PFSK-1 (cell line): ENCODE data around the gene SESN3.
A peak's percentile ranks its signal among the peaks of the same experiment; 100 is the strongest.

Source experiments
- FOXP2 ChIP-seq: optimal IDR thresholded peaks from 2 replicates; pipeline ENCODE3; 2011; ENCODE audit warnings: borderline replicate concordance, control low read depth, inconsistent platforms; ENCODE audit not compliant: insufficient read depth; ENCODE audit errors: extremely low read length, extremely low read depth
- POLR2AphosphoS5 ChIP-seq: IDR thresholded peaks from 2 replicates; pipeline ENCODE4 v1.6.1; 2012; ENCODE audit warnings: low read depth, mild to moderate bottlenecking, control low read depth, low read length, moderate library complexity
- REST ChIP-seq, 2 experiments: IDR thresholded peaks; 2 replicates each; pipeline versions ENCODE4 v1.6.1 to v1.8.0; 2011 to 2012; ENCODE audit warnings: low read depth in 2 of 2, low read length in 2 of 2, control low read depth in 1 of 2, inconsistent platforms in 1 of 2, mild to moderate bottlenecking in 1 of 2, moderate library complexity in 1 of 2; ENCODE audit not compliant: insufficient read depth in 1 of 2
- SIN3A ChIP-seq: IDR thresholded peaks from 2 replicates; pipeline ENCODE4 v1.6.1; 2012; ENCODE audit warnings: mild to moderate bottlenecking, low read length, moderate library complexity, borderline replicate concordance; ENCODE audit not compliant: insufficient read depth
- TAF1 ChIP-seq: IDR thresholded peaks from 2 replicates; pipeline ENCODE4 v1.6.1; 2012; ENCODE audit warnings: low read length, control low read depth, borderline replicate concordance; ENCODE audit not compliant: insufficient read depth

SESN3 gene

GRCh38 chr11:95254716-95255115, 23.7 kb upstream of the SESN3 start:
- TF ChIP-seq SIN3A, result no peak
- no peak for TF ChIP-seq REST (IDR thresholded peaks at IDR 0.05; ENCODE audit: insufficient read depth in 1 of 2, low read depth in 2 of 2, low read length in 2 of 2)
- no peak for TF ChIP-seq FOXP2
- TF ChIP-seq TAF1, result no peak
- TF ChIP-seq POLR2AphosphoS5, result no peak

- TF ChIP-seq TAF1 (peak; percentile 49; the same call in 1 of the 2 replicates), SIN3A (no peak), POLR2AphosphoS5 (peak; percentile 37; the same call in 1 of the 2 replicates)
Measured at GRCh38 chr11:95254131-95254704, 23.2 kb upstream of the SESN3 start.

- TF ChIP-seq FOXP2, result no peak
- TF ChIP-seq REST (IDR thresholded peaks at IDR 0.05; ENCODE audit: insufficient read depth in 1 of 2, low read depth in 2 of 2, low read length in 2 of 2), result no peak
- no peak for TF ChIP-seq SIN3A
- no peak for TF ChIP-seq POLR2AphosphoS5
- TF ChIP-seq TAF1, result no peak
Measured at GRCh38 chr11:95253141-95253540, 22.1 kb upstream of the SESN3 start.

GRCh38 chr11:95252586-95252985, 21.6 kb upstream of the SESN3 start:
- TF ChIP-seq REST (IDR thresholded peaks at IDR 0.05; ENCODE audit: insufficient read depth in 1 of 2, low read depth in 2 of 2, low read length in 2 of 2) (no peak), POLR2AphosphoS5 (no peak), TAF1 (no peak)

GRCh38 chr11:95248666-95249467, 17.9 kb upstream of the SESN3 start:
- no peak for TF ChIP-seq POLR2AphosphoS5
- no peak for TF ChIP-seq FOXP2
- no peak for TF ChIP-seq SIN3A
- TF ChIP-seq TAF1, result no peak
- no peak for TF ChIP-seq REST (IDR thresholded peaks at IDR 0.05; ENCODE audit: insufficient read depth in 1 of 2, low read depth in 2 of 2, low read length in 2 of 2)
